HG02981 (cell line): ENCODE results near the gene MAPKBP1.
A peak's percentile ranks its signal among the peaks of the same experiment; 100 is the strongest.
"Not testable (repeated sequence)": the region's sequence is repeated elsewhere in the genome, so short reads cannot be mapped to it uniquely, and the experiment has no call there.

Experiments
- ATAC-seq: cut with Tn5 transposase; IDR thresholded peaks from one replicate; pipeline ENCODE4 v1.9.1; 2021; ENCODE audit warnings: mild to moderate bottlenecking, moderate library complexity; ENCODE audit not compliant: unreplicated experiment

The MAPKBP1 gene

GRCh38 chr15:41774062-41774881 is at the start of gene MAPKBP1:
Gene MAPKBP1, plus strand, starts transcription at chr15:41774484. Its CDS starts 792 bp downstream, at chr15:41775276.
- ATAC-seq: peak; percentile 79

- ATAC-seq: no peak
Observed at GRCh38 chr15:41727143-41727542, 47.1 kb upstream of the MAPKBP1 start.

- ATAC-seq: not testable (repeated sequence)
Observed at GRCh38 chr15:41728061-41728460, 46.2 kb upstream of the MAPKBP1 start.

GRCh38 chr15:41730543-41730942 is 43.7 kb upstream of the MAPKBP1 start:
- no peak for ATAC-seq

GRCh38 chr15:41732483-41732882 is 41.8 kb upstream of the MAPKBP1 start:
- no peak for ATAC-seq

GRCh38 chr15:41734079-41734478 is 40.2 kb upstream of the MAPKBP1 start:
- ATAC-seq: no peak

GRCh38 chr15:41735046-41735445 is 39.2 kb upstream of the MAPKBP1 start:
- ATAC-seq: no peak

GRCh38 chr15:41735492-41735891 is 38.8 kb upstream of the MAPKBP1 start:
- ATAC-seq: not testable (repeated sequence)

GRCh38 chr15:41746802-41747201 is 27.5 kb upstream of the MAPKBP1 start:
- no peak for ATAC-seq

- ATAC-seq: no peak
Observed at GRCh38 chr15:41756198-41756597, 18.1 kb upstream of the MAPKBP1 start.

- ATAC-seq: no peak
Observed at GRCh38 chr15:41772720-41773331, 1.5 kb upstream of the MAPKBP1 start.

- no peak for ATAC-seq
Observed at GRCh38 chr15:41773332-41773728, 954 bp upstream of the MAPKBP1 start.

- no peak for ATAC-seq
Observed at GRCh38 chr15:41773729-41774061, 589 bp upstream of the MAPKBP1 start.

GRCh38 chr15:41774882-41775417 is 666 bp downstream of the MAPKBP1 start:
- ATAC-seq: no peak

GRCh38 chr15:41775651-41776050 is 1.4 kb downstream of the MAPKBP1 start:
- no peak for ATAC-seq

- ATAC-seq: no peak
Observed at GRCh38 chr15:41777421-41777973, 3.2 kb downstream of the MAPKBP1 start.

GRCh38 chr15:41778521-41778920 is 4.2 kb downstream of the MAPKBP1 start:
- ATAC-seq: no peak

GRCh38 chr15:41779662-41780157 is 5.4 kb downstream of the MAPKBP1 start:
- no peak for ATAC-seq

GRCh38 chr15:41780266-41780665 is 6.0 kb downstream of the MAPKBP1 start:
- no peak for ATAC-seq

GRCh38 chr15:41780727-41781126 is 6.4 kb downstream of the MAPKBP1 start:
- ATAC-seq: no peak

GRCh38 chr15:41782371-41783282 is 8.3 kb downstream of the MAPKBP1 start:
- ATAC-seq: no peak
